Neural cell (in vitro differentiated cells): Measurements from ENCODE around the gene LNPEP.

Source experiments
- EP300 ChIP-seq: fragments of 450-650 bp; conservative IDR thresholded peaks from 2 replicates; pipeline ENCODE4 v1.6.1; 2014; ENCODE audit warnings: antibody characterized with exemption, mild to moderate bottlenecking, moderate library complexity; ENCODE audit not compliant: poor library complexity, severe bottlenecking
- EZH2 ChIP-seq: fragments of 200-600, 300-800 bp; shearing (Covaris generic), sonication (generic); IDR thresholded peaks from 2 replicates; pipeline ENCODE4 v1.6.1; 2014; ENCODE audit warnings: antibody characterized with exemption, low read length, borderline replicate concordance, mild to moderate bottlenecking; ENCODE audit not compliant: insufficient read depth, poor library complexity, severe bottlenecking
- MXI1 ChIP-seq: fragments of 450-650 bp; conservative IDR thresholded peaks from 2 replicates; pipeline ENCODE4 v1.6.1; 2014; ENCODE audit warnings: antibody characterized with exemption, mild to moderate bottlenecking; ENCODE audit not compliant: poor library complexity, severe bottlenecking
- POLR2AphosphoS5 ChIP-seq: IDR thresholded peaks from 2 replicates; pipeline ENCODE4 v1.6.1; 2012
- RAD21 ChIP-seq: fragments of 450-650 bp; conservative IDR thresholded peaks from 2 replicates; pipeline ENCODE4 v1.6.1; 2014; ENCODE audit warnings: antibody characterized with exemption, mild to moderate bottlenecking, moderate library complexity
- SMC3 ChIP-seq: fragments of 450-650 bp; conservative IDR thresholded peaks from 2 replicates; pipeline ENCODE4 v1.6.1; 2014; ENCODE audit warnings: antibody characterized with exemption, mild to moderate bottlenecking, moderate library complexity; ENCODE audit not compliant: poor library complexity
- TAF1 ChIP-seq: IDR thresholded peaks from 2 replicates; pipeline ENCODE4 v1.6.1; 2012; ENCODE audit warnings: low read depth
- TF ChIP-seq, protein P1 (sequence below): fragments of 450-650 bp; IDR thresholded peaks from 2 replicates; pipeline ENCODE4 v1.5.1; 2014; ENCODE audit warnings: antibody characterized with exemption, mild to moderate bottlenecking, moderate library complexity; ENCODE audit not compliant: poor library complexity, severe bottlenecking
- TF ChIP-seq, protein P2 (sequence below): IDR thresholded peaks from 2 replicates; pipeline ENCODE4 v1.6.1; 2012; ENCODE audit warnings: borderline replicate concordance

DNA sequence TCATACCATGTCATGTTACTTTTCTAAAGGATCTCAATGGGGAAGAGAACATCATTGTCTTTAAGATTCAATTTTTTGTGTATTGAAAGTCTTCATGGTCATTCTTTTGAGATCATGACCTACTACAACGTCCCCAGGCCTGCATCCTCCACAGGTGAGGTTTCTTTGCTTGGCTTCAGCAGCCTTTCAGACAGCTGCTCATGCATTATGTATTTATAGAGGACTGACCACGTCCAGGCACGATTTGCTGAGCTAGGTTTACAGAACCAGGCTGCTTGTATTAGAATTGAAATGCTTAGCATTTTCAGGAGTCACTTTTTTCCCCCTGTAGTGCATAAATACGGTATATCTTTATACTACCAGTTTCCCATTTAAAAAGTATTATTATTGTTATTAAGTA is 136.1 kb downstream of the LNPEP start:
- TF ChIP-seq MXI1 (no peak), EZH2 (no peak), POLR2AphosphoS5 (no peak), TAF1 (no peak), EP300 (no peak), SMC3 (no peak), RAD21 (no peak)
- TF ChIP-seq, protein P1, sequence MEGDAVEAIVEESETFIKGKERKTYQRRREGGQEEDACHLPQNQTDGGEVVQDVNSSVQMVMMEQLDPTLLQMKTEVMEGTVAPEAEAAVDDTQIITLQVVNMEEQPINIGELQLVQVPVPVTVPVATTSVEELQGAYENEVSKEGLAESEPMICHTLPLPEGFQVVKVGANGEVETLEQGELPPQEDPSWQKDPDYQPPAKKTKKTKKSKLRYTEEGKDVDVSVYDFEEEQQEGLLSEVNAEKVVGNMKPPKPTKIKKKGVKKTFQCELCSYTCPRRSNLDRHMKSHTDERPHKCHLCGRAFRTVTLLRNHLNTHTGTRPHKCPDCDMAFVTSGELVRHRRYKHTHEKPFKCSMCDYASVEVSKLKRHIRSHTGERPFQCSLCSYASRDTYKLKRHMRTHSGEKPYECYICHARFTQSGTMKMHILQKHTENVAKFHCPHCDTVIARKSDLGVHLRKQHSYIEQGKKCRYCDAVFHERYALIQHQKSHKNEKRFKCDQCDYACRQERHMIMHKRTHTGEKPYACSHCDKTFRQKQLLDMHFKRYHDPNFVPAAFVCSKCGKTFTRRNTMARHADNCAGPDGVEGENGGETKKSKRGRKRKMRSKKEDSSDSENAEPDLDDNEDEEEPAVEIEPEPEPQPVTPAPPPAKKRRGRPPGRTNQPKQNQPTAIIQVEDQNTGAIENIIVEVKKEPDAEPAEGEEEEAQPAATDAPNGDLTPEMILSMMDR: no peak
- TF ChIP-seq, protein P2, sequence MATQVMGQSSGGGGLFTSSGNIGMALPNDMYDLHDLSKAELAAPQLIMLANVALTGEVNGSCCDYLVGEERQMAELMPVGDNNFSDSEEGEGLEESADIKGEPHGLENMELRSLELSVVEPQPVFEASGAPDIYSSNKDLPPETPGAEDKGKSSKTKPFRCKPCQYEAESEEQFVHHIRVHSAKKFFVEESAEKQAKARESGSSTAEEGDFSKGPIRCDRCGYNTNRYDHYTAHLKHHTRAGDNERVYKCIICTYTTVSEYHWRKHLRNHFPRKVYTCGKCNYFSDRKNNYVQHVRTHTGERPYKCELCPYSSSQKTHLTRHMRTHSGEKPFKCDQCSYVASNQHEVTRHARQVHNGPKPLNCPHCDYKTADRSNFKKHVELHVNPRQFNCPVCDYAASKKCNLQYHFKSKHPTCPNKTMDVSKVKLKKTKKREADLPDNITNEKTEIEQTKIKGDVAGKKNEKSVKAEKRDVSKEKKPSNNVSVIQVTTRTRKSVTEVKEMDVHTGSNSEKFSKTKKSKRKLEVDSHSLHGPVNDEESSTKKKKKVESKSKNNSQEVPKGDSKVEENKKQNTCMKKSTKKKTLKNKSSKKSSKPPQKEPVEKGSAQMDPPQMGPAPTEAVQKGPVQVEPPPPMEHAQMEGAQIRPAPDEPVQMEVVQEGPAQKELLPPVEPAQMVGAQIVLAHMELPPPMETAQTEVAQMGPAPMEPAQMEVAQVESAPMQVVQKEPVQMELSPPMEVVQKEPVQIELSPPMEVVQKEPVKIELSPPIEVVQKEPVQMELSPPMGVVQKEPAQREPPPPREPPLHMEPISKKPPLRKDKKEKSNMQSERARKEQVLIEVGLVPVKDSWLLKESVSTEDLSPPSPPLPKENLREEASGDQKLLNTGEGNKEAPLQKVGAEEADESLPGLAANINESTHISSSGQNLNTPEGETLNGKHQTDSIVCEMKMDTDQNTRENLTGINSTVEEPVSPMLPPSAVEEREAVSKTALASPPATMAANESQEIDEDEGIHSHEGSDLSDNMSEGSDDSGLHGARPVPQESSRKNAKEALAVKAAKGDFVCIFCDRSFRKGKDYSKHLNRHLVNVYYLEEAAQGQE: no peak
